Loucy (cell line): ENCODE data around the gene AMFR.

Source experiments
- H2AFZ ChIP-seq: fragments of 200-600 bp; sonication (generic); 2 replicates; pipeline ENCODE4 v1.6.0; 2016; ENCODE audit warnings: antibody characterized with exemption, mild to moderate bottlenecking, low read length, moderate library complexity
- H3F3A ChIP-seq: fragments of 200-600 bp; 2 replicates; pipeline ENCODE4 v1.6.0; 2016; ENCODE audit warnings: antibody characterized with exemption, low read depth, mild to moderate bottlenecking
- H3K27me3 ChIP-seq: fragments of 200-600 bp; sonication (generic); 2 replicates; pipeline ENCODE4 v1.6.1; 2014; ENCODE audit warnings: low read length, mild to moderate bottlenecking; ENCODE audit not compliant: insufficient read depth, poor library complexity, severe bottlenecking
- H3K36me3 ChIP-seq: fragments of 200-600 bp; sonication (generic); 2 replicates; pipeline ENCODE4 v1.6.1; 2016; ENCODE audit warnings: low read length; ENCODE audit not compliant: insufficient read depth
- H3K4me1 ChIP-seq: fragments of 200-600 bp; sonication (generic); 2 replicates; pipeline ENCODE4 v1.5.1; 2014; ENCODE audit warnings: low read length, mild to moderate bottlenecking; ENCODE audit not compliant: insufficient read depth, poor library complexity, severe bottlenecking
- H3K4me2 ChIP-seq: fragments of 200-600 bp; sonication (generic); 2 replicates; pipeline ENCODE4 v1.6.0; 2014; ENCODE audit warnings: antibody characterized with exemption, low read length, low read depth, mild to moderate bottlenecking; ENCODE audit not compliant: poor library complexity, severe bottlenecking
- H3K4me3 ChIP-seq: fragments of 200-600 bp; sonication (generic); 2 replicates; pipeline ENCODE4 v1.5.1; 2014; ENCODE audit warnings: low read length, mild to moderate bottlenecking, mixed read lengths; ENCODE audit not compliant: poor library complexity, severe bottlenecking
- H3K79me2 ChIP-seq: fragments of 200-600 bp; sonication (generic); 2 replicates; pipeline ENCODE4 v1.6.1; 2014; ENCODE audit warnings: low read length; ENCODE audit not compliant: insufficient read depth
- H3K9ac ChIP-seq: fragments of 200-600 bp; sonication (generic); 2 replicates; pipeline ENCODE4 v1.6.0; 2014; ENCODE audit warnings: mild to moderate bottlenecking, low read depth, low read length, moderate library complexity; ENCODE audit not compliant: poor library complexity, severe bottlenecking
- H3K9me2 ChIP-seq: fragments of 200-600 bp; sonication (generic); replicated peaks from 2 replicates; pipeline ENCODE4 v1.6.1; 2016; ENCODE audit warnings: low read depth, low read length, mixed read lengths
- H3K9me3 ChIP-seq: fragments of 200-600 bp; sonication (generic); 2 replicates; pipeline ENCODE4 v1.6.1; 2014; ENCODE audit warnings: mild to moderate bottlenecking, antibody characterized with exemption, low read length, low read depth; ENCODE audit not compliant: insufficient read depth
- H4K20me1 ChIP-seq: fragments of 200-600 bp; sonication (generic); 2 replicates; pipeline ENCODE4 v1.6.0; 2014; ENCODE audit warnings: antibody characterized with exemption, low read length, mild to moderate bottlenecking; ENCODE audit not compliant: insufficient read depth, poor library complexity, severe bottlenecking
- CTCF ChIP-seq: fragments of 200-600 bp; sonication (generic); conservative IDR thresholded peaks from 2 replicates; pipeline ENCODE4 v1.5.1; 2014; ENCODE audit warnings: mild to moderate bottlenecking, antibody characterized with exemption, low read length
- EZH2phosphoT487 ChIP-seq: fragments of 200-600 bp; IDR thresholded peaks from 2 replicates; pipeline ENCODE4 v1.6.1; 2018; ENCODE audit warnings: antibody characterized with exemption, mild to moderate bottlenecking, moderate library complexity, borderline replicate concordance

AMFR gene

DNA sequence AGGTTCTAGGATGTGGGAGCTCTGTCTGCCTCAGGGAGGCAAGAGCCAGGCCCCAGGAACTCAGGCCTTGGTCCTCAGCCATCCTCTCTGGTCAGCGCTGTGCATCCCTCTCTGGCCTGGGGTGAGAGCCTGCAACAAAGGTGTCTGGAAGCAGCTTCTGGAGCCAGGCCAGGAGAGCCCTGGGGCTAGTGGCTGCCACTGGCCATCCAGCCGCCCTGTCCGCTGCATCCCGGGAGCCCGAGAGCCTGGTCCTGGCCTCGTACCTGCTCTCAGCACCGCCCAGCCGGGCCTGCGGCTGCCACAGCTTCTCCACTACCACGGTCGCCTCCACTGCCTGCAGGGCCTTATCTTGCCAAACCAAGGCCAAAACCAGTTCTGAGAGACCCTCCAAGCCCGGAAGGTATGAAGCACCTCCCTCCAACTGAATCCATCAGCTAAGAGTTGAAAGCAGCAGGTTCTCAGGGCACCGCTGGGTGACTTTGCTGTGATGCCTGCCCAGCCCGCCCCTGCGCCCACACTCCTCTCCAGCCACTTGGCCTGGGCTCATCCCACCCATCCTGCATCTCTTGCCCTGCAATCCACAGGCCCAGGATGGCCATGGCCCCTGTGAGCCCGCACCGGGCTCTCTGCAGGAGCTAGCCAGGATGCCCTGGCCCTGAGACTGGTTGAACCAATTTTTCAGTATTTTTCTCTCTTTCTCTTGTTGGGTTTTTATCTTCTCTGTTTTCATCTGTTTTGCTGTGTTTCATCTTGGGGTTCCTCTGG, 85.7 kb downstream of the AMFR start:
- no peak overlapping the region for H3K4me3 ChIP-seq
- no peaks in the 10 kb centered on the region for H3K4me1 ChIP-seq
- H3K9ac ChIP-seq: no peak overlapping the region
- no peaks in the 10 kb centered on the region for H3K9me3 ChIP-seq
- no peaks in the 10 kb centered on the region for H3F3A ChIP-seq
- no peaks in the 10 kb centered on the region for H4K20me1 ChIP-seq
- TF ChIP-seq CTCF: no peak
- TF ChIP-seq EZH2phosphoT487: no peak
- no peaks in the 10 kb centered on the region for H3K79me2 ChIP-seq
- H3K4me2 ChIP-seq: no peak overlapping the region
- no peak overlapping the region for H2AFZ ChIP-seq
- no peaks in the 10 kb centered on the region for H3K36me3 ChIP-seq
- H3K27me3 ChIP-seq: no peaks in the 10 kb centered on the region
- H3K9me2 ChIP-seq: no peaks in the 10 kb centered on the region

GRCh38 chr16:56338566-56339318, 86.6 kb downstream of the AMFR start:
- Histone ChIP-seq H3F3A (no peaks in the 10 kb centered on the region), H3K27me3 (no peaks in the 10 kb centered on the region), H3K4me2 (no peak overlapping the region), H3K36me3 (no peaks in the 10 kb centered on the region), H3K4me1 (no peaks in the 10 kb centered on the region), H4K20me1 (no peaks in the 10 kb centered on the region), H3K9me2 (no peaks in the 10 kb centered on the region), H3K79me2 (no peaks in the 10 kb centered on the region), H3K9ac (no peak overlapping the region), H2AFZ (no peak overlapping the region), H3K4me3 (no peak overlapping the region), H3K9me3 (no peaks in the 10 kb centered on the region)
- no peak for TF ChIP-seq CTCF
- TF ChIP-seq EZH2phosphoT487: no peak

GRCh38 chr16:56337858-56338325, 87.5 kb downstream of the AMFR start:
- Histone ChIP-seq H3F3A (no peaks in the 10 kb centered on the region), H3K79me2 (no peaks in the 10 kb centered on the region), H3K4me1 (no peaks in the 10 kb centered on the region), H4K20me1 (no peaks in the 10 kb centered on the region), H2AFZ (no peak overlapping the region), H3K4me2 (no peak overlapping the region), H3K9me3 (no peaks in the 10 kb centered on the region), H3K4me3 (no peak overlapping the region), H3K27me3 (no peaks in the 10 kb centered on the region), H3K36me3 (no peaks in the 10 kb centered on the region), H3K9me2 (no peaks in the 10 kb centered on the region), H3K9ac (no peak overlapping the region)
- TF ChIP-seq EZH2phosphoT487: no peak
- no peak for TF ChIP-seq CTCF
